Natural killer cell (primary cell): ENCODE measurements around the gene MORN1. TPM values are rescaled to one million over a fixed set of nuclear protein-coding genes. Genes with fewer than 3 reads are reported as not detected.

Experiments used
- ATAC-seq, 3 donors: fragments of 150-1000 bp in 2 of 3; fragments of 200-7000 bp in 1 of 3; cut with Tn5 transposase; 1 replicate in 1 of 3; 2 replicates in 2 of 3; pipeline ENCODE4 v1.10.0; 2021; ENCODE audit warnings: mild to moderate bottlenecking in 2 of 3, moderate library complexity in 2 of 3
- DNase-seq, 2 donors: peaks; one replicate each; pipeline versions ENCODE4 v3.0.0 to v3.0.0-alpha.2; 2013 to 2021; ENCODE audit warnings: mixed read lengths in 1 of 2
- H3K27ac ChIP-seq: one replicate; pipeline ENCODE4 v1.5.1; 2013; ENCODE audit warnings: mild to moderate bottlenecking, low read length
- H3K27me3 ChIP-seq: one replicate; pipeline ENCODE4 v1.6.1; 2013; ENCODE audit warnings: low read length; ENCODE audit not compliant: control insufficient read depth, insufficient read depth
- H3K36me3 ChIP-seq: one replicate; pipeline ENCODE4 v1.6.1; 2013; ENCODE audit warnings: low read length; ENCODE audit not compliant: control insufficient read depth, insufficient read depth
- H3K4me1 ChIP-seq: one replicate; pipeline ENCODE4 v1.6.1; 2013; ENCODE audit warnings: low read length; ENCODE audit not compliant: control insufficient read depth, insufficient read depth
- H3K4me3 ChIP-seq: one replicate; pipeline ENCODE4 v1.5.1; 2013; ENCODE audit warnings: low read length
- H3K9me3 ChIP-seq: one replicate; pipeline ENCODE4 v1.6.1; 2013; ENCODE audit warnings: low read length; ENCODE audit not compliant: control insufficient read depth, insufficient read depth
- H3K27ac Mint-ChIP-seq, 2 donors: one replicate each; pipeline ENCODE4 v1.8.0; 2022; ENCODE audit warnings: mild to moderate bottlenecking in 2 of 2, mixed read lengths in 2 of 2, moderate library complexity in 1 of 2
- H3K27me3 Mint-ChIP-seq, 2 donors: one replicate each; pipeline ENCODE4 v1.8.0; 2022; ENCODE audit warnings: low read depth in 2 of 2, mixed read lengths in 2 of 2
- H3K36me3 Mint-ChIP-seq: one replicate; pipeline ENCODE4 v1.8.0; 2022; ENCODE audit warnings: mixed read lengths
- H3K4me1 Mint-ChIP-seq, 2 donors: one replicate each; pipeline ENCODE4 v1.8.0; 2022; ENCODE audit warnings: mixed read lengths in 2 of 2
- H3K4me3 Mint-ChIP-seq: one replicate; pipeline ENCODE4 v1.8.0; 2022; ENCODE audit warnings: mild to moderate bottlenecking, moderate library complexity, mixed read lengths
- H3K9me3 Mint-ChIP-seq, 2 donors: one replicate each; pipeline ENCODE4 v1.8.0; 2022; ENCODE audit warnings: mixed read lengths in 2 of 2
- CTCF ChIP-seq: fragments of 200-600 bp; IDR thresholded peaks from one replicate; pipeline ENCODE4 v1.8.0; 2022; ENCODE audit warnings: antibody characterized with exemption
- WGBS: methylation state at CpG from one replicate; pipeline ENCODE4 v1.1.7; 2013; ENCODE audit warnings: missing lambda C conversion rate; ENCODE audit not compliant: insufficient coverage; 5-methylcytosine and 5-hydroxymethylcytosine counted together
- intact Hi-C: fragments of 100-400 bp; cut with micrococcal nuclease; formaldehyde crosslinking; loops from one replicate; pipeline ENCODE4 v1.14.2; 2022
- total RNA-seq, 4 donors: library from RNA; stranded (reverse); fragments of 120-200 nt in 1 of 4; gene quantifications; one replicate each; pipeline versions ENCODE4 v1.2.3 to v1.2.4, GENCODE V29; 2013 to 2022

MORN1 gene
- total RNA-seq, 3 donors from 2014 or later (not counting 1 experiment from before 2014, with no cell fraction given), result 8.0 to 9.3 (median 8.8) TPM

DNA sequence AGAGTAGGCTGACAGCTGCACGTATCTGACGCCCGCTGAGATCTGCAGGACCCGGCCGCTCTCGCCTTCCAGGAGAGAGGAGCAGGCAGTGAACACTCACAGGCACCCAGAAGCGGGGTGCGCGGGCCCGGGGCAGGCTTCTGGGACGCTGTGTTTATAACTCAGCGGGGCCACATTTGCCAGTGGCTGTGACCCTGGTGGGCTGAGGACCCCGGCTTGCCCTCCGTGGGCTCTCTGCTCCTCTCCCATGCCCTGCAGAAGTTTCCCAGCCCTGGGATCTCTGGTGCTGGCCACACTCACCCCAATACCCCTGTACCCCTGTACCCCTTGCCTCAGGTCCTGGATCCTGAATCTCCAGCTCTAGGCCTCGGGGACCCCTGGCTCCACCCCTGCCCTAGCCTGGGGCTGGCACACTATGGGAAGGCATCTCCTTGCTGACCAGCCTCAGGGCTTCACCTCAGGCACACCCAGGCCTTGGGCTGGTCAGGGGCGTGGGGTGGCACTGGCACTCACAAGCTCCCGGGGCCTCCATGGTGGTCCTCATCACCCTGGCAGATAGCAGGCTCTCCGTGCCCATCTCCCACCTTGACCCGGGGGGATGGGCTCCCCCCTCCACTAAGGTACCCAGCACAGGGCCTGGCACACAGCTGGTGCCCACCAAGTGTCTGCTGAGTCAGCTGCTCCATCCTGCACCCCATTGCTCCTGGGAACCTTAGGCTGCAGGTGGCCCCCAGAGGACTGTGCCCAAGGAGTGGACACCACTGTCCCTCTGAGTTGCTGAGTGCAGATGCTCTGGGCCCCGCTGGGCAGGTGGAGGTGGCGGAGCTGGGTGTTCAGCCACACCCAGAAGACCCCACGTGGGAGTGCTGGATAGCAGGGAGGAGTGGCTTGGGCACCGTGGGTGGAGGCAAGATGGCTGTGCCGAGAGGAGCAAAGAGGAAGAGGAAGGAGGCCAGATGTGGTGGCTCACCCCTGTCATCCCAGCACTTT is 32.4 kb downstream of the MORN1 start:
- H3K36me3 ChIP-seq, result no peaks in the 10 kb centered on the region
- H3K4me3 ChIP-seq, result no peak overlapping the region
- Mint-ChIP-seq H3K27me3 (no peaks in the 10 kb centered on the region), H3K4me1 (no peaks in the 10 kb centered on the region), H3K4me3 (no peak overlapping the region), H3K9me3 (peaks cover 0 to 8% of the 10 kb centered on the region in 2 donors), H3K36me3 (no peaks in the 10 kb centered on the region), H3K27ac (no peak overlapping the region)
- no peaks in the 10 kb centered on the region for H3K4me1 ChIP-seq
- H3K9me3 ChIP-seq, result no peaks in the 10 kb centered on the region
- TF ChIP-seq CTCF, result no peak
- WGBS, result 83% methylated on average over 24 of the region's 24 CpGs
- ATAC-seq (no peak), DNase-seq (no peak)
- no peaks in the 10 kb centered on the region for H3K27me3 ChIP-seq
- intact Hi-C loops, result no loop called here
- no peak overlapping the region for H3K27ac ChIP-seq

GRCh38 chr1:2358072-2358471 is 33.3 kb downstream of the MORN1 start:
- 91% methylated on average over 13 of the region's 13 CpGs for WGBS
- H3K4me3 Mint-ChIP-seq, result no peak overlapping the region
- DNase-seq (no peak), ATAC-seq (no peak)
- no peak overlapping the region for H3K27ac ChIP-seq
- no peak overlapping the region for H3K4me3 ChIP-seq
- H3K36me3 ChIP-seq, result no peaks in the 10 kb centered on the region
- no peaks in the 10 kb centered on the region for H3K36me3 Mint-ChIP-seq
- TF ChIP-seq CTCF, result no peak
- no peaks in the 10 kb centered on the region for H3K27me3 Mint-ChIP-seq
- intact Hi-C loops, result no loop called here
- H3K27me3 ChIP-seq, result no peaks in the 10 kb centered on the region
- H3K9me3 Mint-ChIP-seq, result peaks cover 0 to 5% of the 10 kb centered on the region in 2 donors
- no peaks in the 10 kb centered on the region for H3K4me1 Mint-ChIP-seq
- H3K4me1 ChIP-seq, result no peaks in the 10 kb centered on the region
- H3K9me3 ChIP-seq, result no peaks in the 10 kb centered on the region
- no peak overlapping the region for H3K27ac Mint-ChIP-seq

DNA sequence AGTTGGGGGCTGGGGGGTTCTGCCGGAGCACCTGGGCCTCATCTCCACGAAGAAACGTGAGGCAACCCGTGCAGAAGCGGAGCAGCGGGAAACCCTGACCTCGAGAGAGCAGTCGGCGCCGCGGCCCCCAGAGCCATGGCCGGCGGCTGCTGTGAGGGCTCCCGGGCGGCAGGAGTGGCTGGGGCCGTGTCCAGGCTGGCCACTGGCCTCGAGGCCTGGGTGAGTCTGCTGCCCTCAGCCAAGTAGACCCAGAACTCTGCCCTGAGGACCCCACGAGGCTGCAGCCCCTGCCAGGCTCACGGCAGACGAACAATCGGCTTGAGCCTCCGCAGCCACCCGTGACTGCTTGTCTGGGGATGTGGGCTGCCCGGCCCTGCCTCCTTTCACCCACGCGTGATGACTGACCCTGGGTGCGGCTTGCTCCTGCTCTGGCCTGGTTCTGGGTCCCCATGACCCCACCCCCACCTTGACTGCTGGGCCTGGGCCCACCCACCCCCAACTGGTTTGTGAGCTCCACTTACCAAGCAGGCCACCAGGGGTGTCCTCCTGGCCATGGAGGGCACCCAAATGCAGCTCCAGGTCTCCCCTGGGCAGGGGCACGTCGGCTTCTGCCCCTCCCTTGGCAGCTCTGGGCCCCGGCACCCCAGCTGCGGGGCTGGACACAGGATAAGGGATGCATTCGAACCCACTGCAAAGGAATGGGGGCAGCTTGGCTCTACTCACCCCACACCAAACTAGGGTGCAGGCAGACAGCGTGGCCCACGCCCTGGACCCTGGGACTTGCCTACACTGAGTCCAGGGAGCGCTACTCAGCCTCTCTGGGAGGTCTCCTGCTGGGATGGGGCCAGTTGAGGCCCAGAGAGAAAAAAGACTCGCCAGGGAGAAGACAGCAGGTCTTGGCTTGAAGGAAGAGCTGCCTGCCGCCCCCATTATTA is 34.2 kb downstream of the MORN1 start:
- ATAC-seq (no peak), DNase-seq (no peak)
- Histone ChIP-seq H3K36me3 (no peaks in the 10 kb centered on the region), H3K27ac (no peak overlapping the region), H3K9me3 (no peaks in the 10 kb centered on the region), H3K4me3 (no peak overlapping the region), H3K4me1 (no peaks in the 10 kb centered on the region), H3K27me3 (no peaks in the 10 kb centered on the region)
- no peaks in the 10 kb centered on the region for H3K4me1 Mint-ChIP-seq
- 89% methylated on average over 37 of the region's 37 CpGs for WGBS
- TF ChIP-seq CTCF, result no peak
- H3K9me3 Mint-ChIP-seq, result peaks cover 0 to under 1% of the 10 kb centered on the region in 2 donors
- intact Hi-C loops, result no loop called here
- no peak overlapping the region for H3K27ac Mint-ChIP-seq
- H3K27me3 Mint-ChIP-seq, result no peaks in the 10 kb centered on the region
- no peak overlapping the region for H3K4me3 Mint-ChIP-seq
- H3K36me3 Mint-ChIP-seq, result no peaks in the 10 kb centered on the region
